Measurements from ENCODE around the gene INAFM2.

Gene INAFM2

DNA sequence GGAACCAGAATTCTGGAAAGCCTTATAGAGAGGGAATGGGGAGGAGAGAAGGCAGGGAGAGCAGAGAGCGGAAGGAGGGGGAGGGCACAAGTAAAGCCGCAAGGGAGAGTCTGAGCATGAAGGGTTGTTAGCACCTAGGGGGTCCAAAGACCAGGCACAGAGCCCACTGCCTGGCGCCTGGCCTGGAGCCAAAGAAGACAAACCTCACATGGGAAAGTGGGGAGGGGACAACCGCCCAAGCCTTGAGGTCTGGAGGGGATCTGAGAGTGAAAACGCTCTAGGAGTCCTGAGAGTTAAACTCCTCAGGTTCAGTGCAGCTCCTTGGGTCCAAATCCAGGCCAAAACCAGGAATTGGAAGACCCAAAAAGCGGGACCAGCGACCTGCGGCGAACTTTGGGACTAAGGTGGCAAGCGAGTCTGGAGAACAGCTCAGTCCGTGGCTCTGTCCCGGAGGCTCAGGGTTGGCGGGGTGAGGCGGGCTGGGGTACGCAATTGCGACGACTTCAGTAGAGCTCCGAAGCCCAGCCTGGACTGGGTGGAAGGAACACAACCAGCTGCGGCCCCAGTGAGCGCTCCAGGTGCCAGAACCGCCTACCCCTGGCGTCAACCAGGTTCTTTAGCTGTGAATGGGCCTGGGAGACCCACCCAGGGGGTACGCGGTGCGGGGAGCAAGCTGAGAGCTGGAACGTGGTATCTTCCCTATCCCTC, 807 bp upstream of the INAFM2 start (continued):
- peak; percentile 91 for TF ChIP-seq ZNF423 (tag by site-specific recombination; IDR thresholded peaks at IDR 0.05)
- TF ChIP-seq KLF8 (tag by site-specific recombination; IDR thresholded peaks at IDR 0.05) = no peak
- no peak for TF ChIP-seq ZNF157 (tag by site-specific recombination; IDR thresholded peaks at IDR 0.05)
- no peak for TF ChIP-seq ZNF184 (tag by site-specific recombination; IDR thresholded peaks at IDR 0.05)
- no peak for TF ChIP-seq ZNF529 (tag by site-specific recombination; IDR thresholded peaks at IDR 0.05; ENCODE audit: insufficient replicate concordance)
- TF ChIP-seq ZNF37A (tag by site-specific recombination; IDR thresholded peaks at IDR 0.05) = no peak
- TF ChIP-seq SP2 (tag by site-specific recombination; IDR thresholded peaks at IDR 0.05) = peak; percentile 86
- no peak; the same call in none of the 2 replicates for TF ChIP-seq IKZF3 (tag by site-specific recombination; IDR thresholded peaks at IDR 0.05)
- no peak for TF ChIP-seq ZNF473 (tag by site-specific recombination; IDR thresholded peaks at IDR 0.05)
- TF ChIP-seq ZNF239 (tag by site-specific recombination; IDR thresholded peaks at IDR 0.05) = no peak
- no peak for TF ChIP-seq ZNF394 (tag by site-specific recombination; IDR thresholded peaks at IDR 0.05; ENCODE audit: borderline replicate concordance)
- TF ChIP-seq YY1 (tag by site-specific recombination; IDR thresholded peaks at IDR 0.05) = no peak
- TF ChIP-seq, protein P1, sequence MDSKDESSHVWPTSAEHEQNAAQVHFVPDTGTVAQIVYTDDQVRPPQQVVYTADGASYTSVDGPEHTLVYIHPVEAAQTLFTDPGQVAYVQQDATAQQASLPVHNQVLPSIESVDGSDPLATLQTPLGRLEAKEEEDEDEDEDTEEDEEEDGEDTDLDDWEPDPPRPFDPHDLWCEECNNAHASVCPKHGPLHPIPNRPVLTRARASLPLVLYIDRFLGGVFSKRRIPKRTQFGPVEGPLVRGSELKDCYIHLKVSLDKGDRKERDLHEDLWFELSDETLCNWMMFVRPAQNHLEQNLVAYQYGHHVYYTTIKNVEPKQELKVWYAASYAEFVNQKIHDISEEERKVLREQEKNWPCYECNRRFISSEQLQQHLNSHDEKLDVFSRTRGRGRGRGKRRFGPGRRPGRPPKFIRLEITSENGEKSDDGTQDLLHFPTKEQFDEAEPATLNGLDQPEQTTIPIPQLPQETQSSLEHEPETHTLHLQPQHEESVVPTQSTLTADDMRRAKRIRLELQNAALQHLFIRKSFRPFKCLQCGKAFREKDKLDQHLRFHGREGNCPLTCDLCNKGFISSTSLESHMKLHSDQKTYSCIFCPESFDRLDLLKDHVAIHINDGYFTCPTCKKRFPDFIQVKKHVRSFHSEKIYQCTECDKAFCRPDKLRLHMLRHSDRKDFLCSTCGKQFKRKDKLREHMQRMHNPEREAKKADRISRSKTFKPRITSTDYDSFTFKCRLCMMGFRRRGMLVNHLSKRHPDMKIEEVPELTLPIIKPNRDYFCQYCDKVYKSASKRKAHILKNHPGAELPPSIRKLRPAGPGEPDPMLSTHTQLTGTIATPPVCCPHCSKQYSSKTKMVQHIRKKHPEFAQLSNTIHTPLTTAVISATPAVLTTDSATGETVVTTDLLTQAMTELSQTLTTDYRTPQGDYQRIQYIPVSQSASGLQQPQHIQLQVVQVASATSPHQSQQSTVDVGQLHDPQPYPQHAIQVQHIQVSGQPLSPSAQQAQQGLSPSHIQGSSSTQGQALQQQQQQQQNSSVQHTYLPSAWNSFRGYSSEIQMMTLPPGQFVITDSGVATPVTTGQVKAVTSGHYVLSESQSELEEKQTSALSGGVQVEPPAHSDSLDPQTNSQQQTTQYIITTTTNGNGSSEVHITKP (tag by site-specific recombination; IDR thresholded peaks at IDR 0.05) = peak; percentile 87; the same call in 1 of the 2 replicates
- TF ChIP-seq, protein P2, sequence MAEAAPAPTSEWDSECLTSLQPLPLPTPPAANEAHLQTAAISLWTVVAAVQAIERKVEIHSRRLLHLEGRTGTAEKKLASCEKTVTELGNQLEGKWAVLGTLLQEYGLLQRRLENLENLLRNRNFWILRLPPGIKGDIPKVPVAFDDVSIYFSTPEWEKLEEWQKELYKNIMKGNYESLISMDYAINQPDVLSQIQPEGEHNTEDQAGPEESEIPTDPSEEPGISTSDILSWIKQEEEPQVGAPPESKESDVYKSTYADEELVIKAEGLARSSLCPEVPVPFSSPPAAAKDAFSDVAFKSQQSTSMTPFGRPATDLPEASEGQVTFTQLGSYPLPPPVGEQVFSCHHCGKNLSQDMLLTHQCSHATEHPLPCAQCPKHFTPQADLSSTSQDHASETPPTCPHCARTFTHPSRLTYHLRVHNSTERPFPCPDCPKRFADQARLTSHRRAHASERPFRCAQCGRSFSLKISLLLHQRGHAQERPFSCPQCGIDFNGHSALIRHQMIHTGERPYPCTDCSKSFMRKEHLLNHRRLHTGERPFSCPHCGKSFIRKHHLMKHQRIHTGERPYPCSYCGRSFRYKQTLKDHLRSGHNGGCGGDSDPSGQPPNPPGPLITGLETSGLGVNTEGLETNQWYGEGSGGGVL (tag by site-specific recombination; IDR thresholded peaks at IDR 0.05) = peak; percentile 92
- peak; percentile 70; the same call in 1 of the 2 replicates for TF ChIP-seq ZNF610 (tag by site-specific recombination; IDR thresholded peaks at IDR 0.05; ENCODE audit: borderline replicate concordance)
- TF ChIP-seq, protein P3, sequence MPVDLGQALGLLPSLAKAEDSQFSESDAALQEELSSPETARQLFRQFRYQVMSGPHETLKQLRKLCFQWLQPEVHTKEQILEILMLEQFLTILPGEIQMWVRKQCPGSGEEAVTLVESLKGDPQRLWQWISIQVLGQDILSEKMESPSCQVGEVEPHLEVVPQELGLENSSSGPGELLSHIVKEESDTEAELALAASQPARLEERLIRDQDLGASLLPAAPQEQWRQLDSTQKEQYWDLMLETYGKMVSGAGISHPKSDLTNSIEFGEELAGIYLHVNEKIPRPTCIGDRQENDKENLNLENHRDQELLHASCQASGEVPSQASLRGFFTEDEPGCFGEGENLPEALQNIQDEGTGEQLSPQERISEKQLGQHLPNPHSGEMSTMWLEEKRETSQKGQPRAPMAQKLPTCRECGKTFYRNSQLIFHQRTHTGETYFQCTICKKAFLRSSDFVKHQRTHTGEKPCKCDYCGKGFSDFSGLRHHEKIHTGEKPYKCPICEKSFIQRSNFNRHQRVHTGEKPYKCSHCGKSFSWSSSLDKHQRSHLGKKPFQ (tag by site-specific recombination; IDR thresholded peaks at IDR 0.05) = no peak
- no peak for TF ChIP-seq ZNF776 (tag by site-specific recombination; IDR thresholded peaks at IDR 0.05; ENCODE audit: borderline replicate concordance)
- TF ChIP-seq ZBTB8A (tag by site-specific recombination; IDR thresholded peaks at IDR 0.05) = peak; percentile 86
- no peak for TF ChIP-seq ZNF48 (tag by site-specific recombination; IDR thresholded peaks at IDR 0.05)
- no peak for TF ChIP-seq ZNF112 (tag by site-specific recombination; IDR thresholded peaks at IDR 0.05)
- no peak for TF ChIP-seq ZFP3 (tag by site-specific recombination; IDR thresholded peaks at IDR 0.05; ENCODE audit: low read depth)
- TF ChIP-seq, protein P4, sequence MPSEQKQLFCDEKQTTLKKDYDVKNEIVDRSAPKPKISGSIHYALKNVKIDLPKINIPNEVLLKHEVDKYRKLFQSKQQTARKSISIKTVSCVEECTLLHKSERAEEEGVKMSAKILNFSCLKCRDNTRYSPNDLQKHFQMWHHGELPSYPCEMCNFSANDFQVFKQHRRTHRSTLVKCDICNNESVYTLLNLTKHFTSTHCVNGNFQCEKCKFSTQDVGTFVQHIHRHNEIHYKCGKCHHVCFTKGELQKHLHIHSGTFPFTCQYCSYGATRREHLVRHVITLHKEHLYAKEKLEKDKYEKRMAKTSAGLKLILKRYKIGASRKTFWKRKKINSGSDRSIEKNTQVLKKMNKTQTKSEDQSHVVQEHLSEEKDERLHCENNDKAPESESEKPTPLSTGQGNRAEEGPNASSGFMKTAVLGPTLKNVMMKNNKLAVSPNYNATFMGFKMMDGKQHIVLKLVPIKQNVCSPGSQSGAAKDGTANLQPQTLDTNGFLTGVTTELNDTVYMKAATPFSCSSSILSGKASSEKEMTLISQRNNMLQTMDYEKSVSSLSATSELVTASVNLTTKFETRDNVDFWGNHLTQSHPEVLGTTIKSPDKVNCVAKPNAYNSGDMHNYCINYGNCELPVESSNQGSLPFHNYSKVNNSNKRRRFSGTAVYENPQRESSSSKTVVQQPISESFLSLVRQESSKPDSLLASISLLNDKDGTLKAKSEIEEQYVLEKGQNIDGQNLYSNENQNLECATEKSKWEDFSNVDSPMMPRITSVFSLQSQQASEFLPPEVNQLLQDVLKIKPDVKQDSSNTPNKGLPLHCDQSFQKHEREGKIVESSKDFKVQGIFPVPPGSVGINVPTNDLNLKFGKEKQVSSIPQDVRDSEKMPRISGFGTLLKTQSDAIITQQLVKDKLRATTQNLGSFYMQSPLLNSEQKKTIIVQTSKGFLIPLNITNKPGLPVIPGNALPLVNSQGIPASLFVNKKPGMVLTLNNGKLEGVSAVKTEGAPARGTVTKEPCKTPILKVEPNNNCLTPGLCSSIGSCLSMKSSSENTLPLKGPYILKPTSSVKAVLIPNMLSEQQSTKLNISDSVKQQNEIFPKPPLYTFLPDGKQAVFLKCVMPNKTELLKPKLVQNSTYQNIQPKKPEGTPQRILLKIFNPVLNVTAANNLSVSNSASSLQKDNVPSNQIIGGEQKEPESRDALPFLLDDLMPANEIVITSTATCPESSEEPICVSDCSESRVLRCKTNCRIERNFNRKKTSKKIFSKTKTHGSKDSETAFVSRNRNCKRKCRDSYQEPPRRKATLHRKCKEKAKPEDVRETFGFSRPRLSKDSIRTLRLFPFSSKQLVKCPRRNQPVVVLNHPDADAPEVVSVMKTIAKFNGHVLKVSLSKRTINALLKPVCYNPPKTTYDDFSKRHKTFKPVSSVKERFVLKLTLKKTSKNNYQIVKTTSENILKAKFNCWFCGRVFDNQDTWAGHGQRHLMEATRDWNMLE (tag by site-specific recombination; conservative IDR thresholded peaks at IDR 0.05; ENCODE audit: low read depth) = no peak
- TF ChIP-seq, protein P5, sequence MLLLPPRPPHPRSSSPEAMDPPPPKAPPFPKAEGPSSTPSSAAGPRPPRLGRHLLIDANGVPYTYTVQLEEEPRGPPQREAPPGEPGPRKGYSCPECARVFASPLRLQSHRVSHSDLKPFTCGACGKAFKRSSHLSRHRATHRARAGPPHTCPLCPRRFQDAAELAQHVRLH (tag by site-specific recombination; IDR thresholded peaks at IDR 0.05) = no peak
- TF ChIP-seq ZNF341 (tag by site-specific recombination; IDR thresholded peaks at IDR 0.05; ENCODE audit: low read depth) = peak; percentile 74
- TF ChIP-seq, protein P6, sequence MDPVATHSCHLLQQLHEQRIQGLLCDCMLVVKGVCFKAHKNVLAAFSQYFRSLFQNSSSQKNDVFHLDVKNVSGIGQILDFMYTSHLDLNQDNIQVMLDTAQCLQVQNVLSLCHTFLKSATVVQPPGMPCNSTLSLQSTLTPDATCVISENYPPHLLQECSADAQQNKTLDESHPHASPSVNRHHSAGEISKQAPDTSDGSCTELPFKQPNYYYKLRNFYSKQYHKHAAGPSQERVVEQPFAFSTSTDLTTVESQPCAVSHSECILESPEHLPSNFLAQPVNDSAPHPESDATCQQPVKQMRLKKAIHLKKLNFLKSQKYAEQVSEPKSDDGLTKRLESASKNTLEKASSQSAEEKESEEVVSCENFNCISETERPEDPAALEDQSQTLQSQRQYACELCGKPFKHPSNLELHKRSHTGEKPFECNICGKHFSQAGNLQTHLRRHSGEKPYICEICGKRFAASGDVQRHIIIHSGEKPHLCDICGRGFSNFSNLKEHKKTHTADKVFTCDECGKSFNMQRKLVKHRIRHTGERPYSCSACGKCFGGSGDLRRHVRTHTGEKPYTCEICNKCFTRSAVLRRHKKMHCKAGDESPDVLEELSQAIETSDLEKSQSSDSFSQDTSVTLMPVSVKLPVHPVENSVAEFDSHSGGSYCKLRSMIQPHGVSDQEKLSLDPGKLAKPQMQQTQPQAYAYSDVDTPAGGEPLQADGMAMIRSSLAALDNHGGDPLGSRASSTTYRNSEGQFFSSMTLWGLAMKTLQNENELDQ (tag by site-specific recombination; IDR thresholded peaks at IDR 0.05; ENCODE audit: low read depth) = no peak
